GM12873 (cell line): ENCODE data around the gene FOXN3.
A peak's percentile ranks its signal among the peaks of the same experiment; 100 is the strongest.

ENCODE experiments used
- CTCF ChIP-seq: IDR thresholded peaks from 2 replicates; pipeline ENCODE4 v1.5.1; 2012; ENCODE audit warnings: low read depth, mild to moderate bottlenecking, moderate library complexity, low read length, control low read depth; ENCODE audit not compliant: insufficient read depth; ENCODE audit errors: missing control alignments

FOXN3 gene

GRCh38 chr14:89314274-89314673 is 102.8 kb downstream of the FOXN3 start:
- no peak for TF ChIP-seq CTCF

- TF ChIP-seq CTCF: no peak
These were observed 104.1 kb downstream of the FOXN3 start for GRCh38 chr14:89312932-89313331.

- TF ChIP-seq CTCF: no peak
These were observed 106.8 kb downstream of the FOXN3 start for GRCh38 chr14:89310211-89310610.

GRCh38 chr14:89309670-89310177 is 107.3 kb downstream of the FOXN3 start:
- TF ChIP-seq CTCF: no peak

GRCh38 chr14:89308232-89308959 is 108.6 kb downstream of the FOXN3 start:
- TF ChIP-seq CTCF: peak; percentile 43

- no peak for TF ChIP-seq CTCF
These were observed 109.6 kb downstream of the FOXN3 start for GRCh38 chr14:89307409-89307808.

- peak; percentile 22 for TF ChIP-seq CTCF
These were observed 111.9 kb downstream of the FOXN3 start for GRCh38 chr14:89304972-89305703.
